ENCODE results near the gene SMS.

Gene SMS

DNA sequence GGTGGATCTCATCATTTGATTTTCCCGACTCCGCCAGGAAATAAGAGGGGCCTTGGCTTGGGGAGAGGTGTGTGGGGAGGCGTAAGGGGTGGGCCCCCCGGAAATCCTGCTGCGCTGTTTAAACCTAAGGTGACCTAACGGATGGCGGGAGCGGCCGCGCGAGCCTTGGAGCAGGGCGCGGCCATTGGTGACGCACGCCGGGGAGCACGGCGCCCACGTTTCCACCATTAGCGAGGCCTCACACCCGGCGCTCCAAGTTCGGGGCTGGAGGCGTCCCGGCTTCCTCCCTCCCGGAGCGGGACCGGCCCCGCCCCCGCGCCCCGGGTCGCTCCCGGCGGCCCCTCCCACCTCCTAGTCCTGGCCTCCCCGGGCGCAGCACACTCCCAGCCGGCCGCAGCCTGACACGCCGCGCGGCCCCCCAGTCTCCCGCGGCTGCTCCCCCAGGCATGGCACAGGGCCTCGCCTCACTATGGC lies at the start of gene SMS:
SMS (plus strand) TSS at position 354 of the 474 bp plus-strand sequence; CDS start at position 470, 116 bp downstream.
- DNase-seq (ENCODE audit: low read depth, low spot score), result no peak

DNA sequence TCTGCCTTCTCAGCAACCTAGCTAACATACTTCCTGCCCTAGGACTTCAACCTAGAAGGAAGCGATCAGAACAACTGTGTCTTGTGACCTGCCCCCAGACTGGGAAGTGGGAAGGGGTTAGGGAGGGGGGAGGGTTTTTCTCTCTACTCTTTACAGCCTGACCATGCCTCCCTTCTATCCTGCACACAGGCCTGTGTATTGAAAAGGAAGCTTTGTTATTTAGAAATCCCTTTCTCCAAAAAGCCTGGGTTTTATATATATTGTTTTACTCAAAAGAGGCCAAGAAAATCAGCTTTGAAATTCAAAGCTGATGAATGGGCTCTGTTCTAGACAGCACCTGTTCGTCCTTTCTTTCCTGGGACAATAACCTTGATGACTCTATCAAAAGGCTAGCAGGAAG lies 35.2 kb upstream of the SMS start:
- DNase-seq (ENCODE audit: low read depth, low spot score), result no peak

GRCh38 chrX:21905953-21906352 lies 34.6 kb upstream of the SMS start:
- DNase-seq (ENCODE audit: low read depth, low spot score), result no peak

- no peak for DNase-seq (ENCODE audit: low read depth, low spot score)
Observed at GRCh38 chrX:21907260-21907659, 33.2 kb upstream of the SMS start.

GRCh38 chrX:21911481-21911880 lies 29.0 kb upstream of the SMS start:
- no peak for DNase-seq (ENCODE audit: low read depth, low spot score)

- DNase-seq (ENCODE audit: low read depth, low spot score), result no peak
Observed at GRCh38 chrX:21912220-21912619, 28.3 kb upstream of the SMS start.

GRCh38 chrX:21912989-21913388 lies 27.5 kb upstream of the SMS start:
- DNase-seq (ENCODE audit: low read depth, low spot score), result no peak

- no peak for DNase-seq (ENCODE audit: low read depth, low spot score)
Observed at GRCh38 chrX:21926116-21926515, 14.4 kb upstream of the SMS start.

DNA sequence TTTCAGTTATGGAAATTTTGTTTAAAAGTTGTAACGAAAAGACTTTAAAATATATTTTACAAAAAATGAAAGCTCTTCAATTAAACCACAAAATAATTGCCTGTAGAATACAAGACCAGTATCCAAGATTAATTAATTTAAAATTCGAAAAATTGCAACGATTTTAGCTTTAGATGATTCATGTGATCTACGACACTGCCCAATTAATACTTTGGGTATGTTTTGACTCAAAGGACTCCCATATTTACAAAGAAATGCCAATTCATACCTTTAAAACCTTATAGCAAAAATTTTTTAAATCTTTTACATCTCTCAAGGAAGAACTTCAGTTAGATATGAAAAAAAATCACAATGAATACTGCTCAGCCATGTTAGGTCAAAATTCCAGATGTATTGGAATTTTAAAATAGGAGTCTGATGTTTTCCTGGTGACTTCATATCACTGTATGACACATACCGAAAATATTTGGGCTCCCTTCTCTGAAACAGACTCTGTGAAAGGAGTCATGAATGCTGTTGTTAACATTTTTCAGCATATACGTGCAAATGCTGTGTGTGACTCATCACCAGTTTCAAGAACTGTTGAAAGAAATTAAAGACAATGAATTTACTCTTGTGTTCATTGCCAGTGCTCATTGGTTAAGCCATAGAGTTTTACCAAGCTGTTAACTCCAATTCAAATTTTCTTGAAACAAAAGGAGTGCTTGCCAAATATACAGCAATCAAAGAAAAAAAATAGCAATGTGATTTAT lies 13.8 kb upstream of the SMS start:
- DNase-seq (ENCODE audit: low read depth, low spot score), result no peak

GRCh38 chrX:21929209-21929608 lies 11.3 kb upstream of the SMS start:
- DNase-seq (ENCODE audit: low read depth, low spot score), result no peak

DNA sequence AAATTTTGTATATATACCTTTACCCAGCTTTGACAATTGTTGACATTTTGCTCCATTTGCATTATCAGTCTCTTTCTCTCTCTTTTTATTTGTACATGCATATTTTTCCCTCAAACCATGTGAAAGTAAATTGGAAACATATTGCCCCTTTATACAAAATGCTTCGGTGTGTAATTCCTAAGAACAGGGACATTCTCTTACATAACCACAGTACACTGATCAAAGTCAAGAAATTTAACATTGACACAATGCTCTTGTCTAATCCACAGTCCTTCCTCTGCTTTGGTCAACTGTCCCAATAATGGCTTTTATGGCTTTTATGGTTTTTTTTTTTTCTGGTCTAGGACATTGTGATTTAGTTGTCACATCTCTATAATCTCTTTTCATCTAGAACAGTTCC lies 9.5 kb upstream of the SMS start:
- no peak for DNase-seq (ENCODE audit: low read depth, low spot score)

GRCh38 chrX:21932292-21933002 lies 8.1 kb upstream of the SMS start:
- no peak for DNase-seq (ENCODE audit: low read depth, low spot score)

- DNase-seq (ENCODE audit: low read depth, low spot score), result no peak
Observed at GRCh38 chrX:21933077-21933476, 7.4 kb upstream of the SMS start.

- DNase-seq (ENCODE audit: low read depth, low spot score), result no peak
Observed at GRCh38 chrX:21934414-21934813, 6.1 kb upstream of the SMS start.

DNA sequence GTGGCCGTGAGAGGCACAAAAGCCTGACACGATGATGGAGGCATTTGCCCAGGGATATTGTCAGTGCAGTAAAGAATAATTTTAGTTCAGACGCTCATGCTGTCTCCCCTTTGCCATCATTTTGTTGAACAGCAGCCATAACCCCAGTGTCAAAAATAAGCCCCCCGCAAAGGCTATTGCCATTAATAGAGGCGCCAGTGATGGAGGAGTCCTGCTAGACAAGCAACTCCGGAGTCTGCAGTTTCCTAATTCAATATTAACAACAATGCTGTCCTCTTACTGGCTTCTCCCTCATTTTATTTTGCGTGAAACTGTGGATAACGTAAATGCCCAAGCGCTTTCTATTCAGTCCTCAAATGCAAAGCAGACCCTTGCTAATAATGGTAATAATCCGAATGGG lies 603 bp upstream of the SMS start:
- no peak for DNase-seq (ENCODE audit: low read depth, low spot score)

- no peak for DNase-seq (ENCODE audit: low read depth, low spot score)
Observed at GRCh38 chrX:21943460-21944135, 3.1 kb downstream of the SMS start.

DNA sequence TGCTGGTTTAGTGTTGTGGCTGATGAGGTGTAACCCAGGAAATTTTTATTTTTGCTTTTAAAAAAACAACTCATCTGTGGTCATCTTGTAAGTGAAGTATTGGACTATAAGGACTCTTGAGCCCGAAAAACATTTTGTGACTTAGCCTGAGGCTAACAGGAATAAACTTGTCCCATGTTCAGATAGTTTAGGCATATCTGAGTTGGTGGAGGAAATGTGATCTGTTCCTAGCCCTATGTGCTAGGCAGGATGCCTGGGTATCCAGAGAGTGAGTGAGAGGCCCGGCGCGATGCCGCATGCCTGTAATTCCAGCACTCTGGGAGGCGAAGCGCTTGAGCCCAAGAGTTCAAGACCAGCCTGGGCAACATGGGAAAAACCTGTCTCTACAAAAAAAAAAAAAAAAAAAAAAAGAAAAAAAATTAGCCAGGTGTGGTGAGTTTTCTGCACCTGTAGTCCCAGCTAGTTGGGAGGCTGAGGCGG lies 3.7 kb downstream of the SMS start:
- no peak for DNase-seq (ENCODE audit: low read depth, low spot score)

GRCh38 chrX:21946925-21947641 lies 6.6 kb downstream of the SMS start:
- no peak for DNase-seq (ENCODE audit: low read depth, low spot score)

- DNase-seq (ENCODE audit: low read depth, low spot score), result no peak
Observed at GRCh38 chrX:21947671-21948070, 7.2 kb downstream of the SMS start.

DNA sequence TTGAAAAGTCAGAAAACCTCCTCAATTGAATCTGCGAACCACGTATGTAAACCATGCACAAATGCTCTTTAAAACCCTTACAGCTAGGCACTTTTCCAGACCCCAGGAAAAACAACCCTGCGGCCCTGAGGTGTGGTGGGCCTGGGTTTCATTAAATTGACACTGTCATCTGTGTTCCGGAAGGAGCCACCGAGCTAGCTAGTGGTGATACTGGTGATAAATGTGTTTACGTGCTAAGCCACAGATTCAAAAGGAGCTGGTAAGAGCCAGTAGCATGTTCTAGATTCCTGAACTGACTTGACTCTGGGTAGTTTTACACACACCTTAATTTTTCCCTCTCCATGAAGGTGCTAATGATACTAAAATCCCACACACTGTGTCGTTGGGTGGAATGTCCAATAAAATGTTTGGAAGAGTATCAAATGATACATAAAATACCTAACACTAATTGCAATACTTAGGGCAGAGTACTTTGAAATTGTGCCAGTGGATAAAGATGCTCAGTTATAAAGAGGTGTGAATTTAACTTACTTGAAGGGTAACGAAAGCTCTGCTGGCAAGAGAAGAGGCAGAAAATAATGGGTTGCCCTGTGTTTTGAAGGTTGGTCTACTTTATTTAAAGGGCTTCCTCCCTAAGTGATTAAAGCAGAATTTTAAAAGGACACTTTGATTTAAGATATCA lies 8.5 kb downstream of the SMS start:
- DNase-seq (ENCODE audit: low read depth, low spot score), result no peak

GRCh38 chrX:21949689-21950088 lies 9.2 kb downstream of the SMS start:
- DNase-seq (ENCODE audit: low read depth, low spot score), result no peak
